ENCODE data around the gene ADGRD2.

ADGRD2 gene

DNA sequence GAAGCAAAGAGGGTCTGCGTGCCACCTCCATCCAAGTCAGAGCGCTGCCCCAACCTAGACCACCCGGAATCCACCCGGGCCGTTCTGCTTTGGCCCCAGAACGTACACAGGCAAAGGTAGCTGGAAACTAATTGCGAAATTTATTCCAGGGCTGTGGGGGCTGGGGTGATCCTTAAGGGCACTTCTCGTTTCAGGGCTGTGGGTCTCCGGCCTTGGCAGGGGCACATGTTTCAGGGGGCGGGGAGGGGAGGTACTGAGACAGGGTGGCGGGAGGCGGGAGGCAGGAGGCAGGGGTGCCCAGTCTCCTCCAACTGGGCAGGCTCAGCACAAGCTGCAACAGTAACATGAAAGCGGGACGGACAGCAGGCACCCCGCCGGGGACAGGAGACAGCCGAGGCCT is 30.9 kb downstream of the ADGRD2 start:
- DNase-seq, result no peak

DNA sequence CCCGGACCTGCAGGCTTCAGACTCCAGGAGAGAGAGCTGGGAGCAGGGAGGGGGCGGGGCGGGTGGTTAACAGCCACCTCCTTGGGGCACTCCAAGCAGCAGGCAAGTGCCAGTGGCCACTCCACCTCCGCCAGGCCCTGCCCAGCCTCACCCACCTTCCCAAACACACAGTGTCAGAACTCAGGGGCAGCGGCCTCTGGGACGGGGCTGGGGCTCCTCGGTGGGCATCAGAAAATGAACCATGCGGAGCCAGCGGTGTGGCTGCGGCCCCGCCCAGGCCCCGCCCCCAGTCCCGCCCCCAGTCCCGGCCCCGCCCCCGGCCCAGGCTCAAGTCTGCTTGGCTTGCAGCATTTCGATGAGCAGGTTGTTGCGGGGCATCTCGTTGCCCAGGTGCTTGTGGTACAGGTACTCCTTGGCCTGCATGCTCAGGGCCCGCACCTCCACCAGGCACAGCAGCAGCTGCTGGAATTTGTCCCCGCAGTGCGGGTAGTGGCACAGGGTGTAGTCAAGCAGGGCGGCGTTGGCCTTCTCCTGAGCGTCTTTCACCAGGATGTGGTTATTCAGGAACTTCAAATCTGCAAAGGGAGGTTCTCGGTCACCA is 32.3 kb downstream of the ADGRD2 start:
- DNase-seq, result no peak

DNA sequence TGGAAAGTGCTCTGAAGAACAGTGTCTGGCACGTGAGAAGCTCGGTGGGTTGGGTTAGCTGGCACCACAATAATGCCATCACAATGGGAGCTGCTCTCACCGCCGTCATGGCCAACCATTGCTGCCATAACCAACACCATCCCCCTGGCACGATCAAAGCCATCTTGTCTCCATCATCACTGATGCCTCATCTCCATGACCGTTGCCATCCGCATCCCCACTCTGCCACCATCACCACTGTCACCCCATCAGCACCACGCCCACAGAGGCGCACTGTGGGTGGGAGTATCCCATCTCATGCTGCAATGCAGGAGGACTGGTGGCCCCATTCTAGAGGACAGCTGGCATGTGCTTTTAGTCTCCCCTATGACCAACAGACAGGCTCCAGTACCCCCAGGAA is 33.2 kb downstream of the ADGRD2 start:
- DNase-seq, result no peak

DNA sequence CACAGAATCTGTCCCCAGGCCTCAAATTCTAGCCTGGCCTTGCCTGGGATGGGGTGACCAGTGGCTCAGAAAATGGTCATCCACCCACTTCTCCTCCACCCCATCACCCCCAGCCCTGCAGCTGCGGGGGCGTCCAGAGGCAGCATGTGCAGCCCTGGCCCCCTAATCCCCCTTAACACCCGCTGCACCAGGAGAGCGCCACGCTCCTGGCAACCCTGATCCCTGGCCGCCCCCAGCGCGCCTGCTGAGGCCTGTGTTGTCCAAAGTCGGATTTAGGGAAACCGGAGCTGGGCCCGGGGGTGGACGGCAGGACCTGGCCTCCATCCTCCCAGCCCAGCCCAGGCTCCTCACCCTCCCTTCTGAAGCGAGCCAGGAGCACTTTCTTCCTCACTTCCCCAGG is 35.0 kb downstream of the ADGRD2 start:
- no peak for DNase-seq

DNA sequence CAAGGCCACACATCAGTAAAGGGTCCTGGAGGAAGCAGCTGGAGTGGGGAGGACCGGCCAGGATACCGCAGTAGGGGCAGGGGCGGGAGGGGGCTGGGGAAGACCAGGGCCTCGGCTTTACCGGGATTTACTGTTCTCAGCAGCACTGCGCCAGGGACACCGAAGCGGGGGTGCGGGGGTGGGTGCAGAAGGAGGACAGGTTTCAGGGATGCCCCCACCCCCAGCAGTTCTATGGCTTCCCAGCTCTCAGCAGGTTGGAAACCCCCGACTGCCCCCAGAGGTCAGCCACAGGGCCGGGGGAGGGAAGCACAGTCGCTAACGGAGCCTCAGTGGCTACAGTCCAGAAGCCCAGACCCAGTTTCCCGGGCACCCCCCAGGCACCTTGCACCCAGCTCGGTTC is 35.7 kb downstream of the ADGRD2 start:
- no peak for DNase-seq

DNA sequence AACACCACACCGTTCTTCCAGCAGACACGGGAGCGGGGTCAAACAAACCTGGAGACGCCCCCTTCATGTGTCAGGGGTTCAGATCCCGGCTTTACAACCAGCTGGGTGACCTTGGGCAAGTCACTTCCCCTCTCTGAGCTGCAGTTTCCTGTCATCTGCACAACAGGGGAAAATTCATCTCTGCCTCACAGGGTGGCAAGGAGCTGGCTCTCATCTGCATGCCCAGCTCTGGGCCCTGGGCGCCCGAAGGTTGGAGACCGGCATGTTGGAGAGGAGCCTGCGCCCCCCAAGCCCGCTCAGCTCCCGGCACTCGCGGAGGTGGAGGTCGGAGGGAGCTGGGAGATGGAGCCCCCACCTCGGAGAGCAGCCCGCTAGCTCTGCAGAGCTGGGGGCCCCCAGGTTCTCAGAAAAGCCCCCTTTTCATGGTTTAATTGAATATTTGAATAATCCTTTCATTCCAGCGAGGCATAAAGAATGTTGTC is 36.6 kb downstream of the ADGRD2 start:
- no peak for DNase-seq

DNA sequence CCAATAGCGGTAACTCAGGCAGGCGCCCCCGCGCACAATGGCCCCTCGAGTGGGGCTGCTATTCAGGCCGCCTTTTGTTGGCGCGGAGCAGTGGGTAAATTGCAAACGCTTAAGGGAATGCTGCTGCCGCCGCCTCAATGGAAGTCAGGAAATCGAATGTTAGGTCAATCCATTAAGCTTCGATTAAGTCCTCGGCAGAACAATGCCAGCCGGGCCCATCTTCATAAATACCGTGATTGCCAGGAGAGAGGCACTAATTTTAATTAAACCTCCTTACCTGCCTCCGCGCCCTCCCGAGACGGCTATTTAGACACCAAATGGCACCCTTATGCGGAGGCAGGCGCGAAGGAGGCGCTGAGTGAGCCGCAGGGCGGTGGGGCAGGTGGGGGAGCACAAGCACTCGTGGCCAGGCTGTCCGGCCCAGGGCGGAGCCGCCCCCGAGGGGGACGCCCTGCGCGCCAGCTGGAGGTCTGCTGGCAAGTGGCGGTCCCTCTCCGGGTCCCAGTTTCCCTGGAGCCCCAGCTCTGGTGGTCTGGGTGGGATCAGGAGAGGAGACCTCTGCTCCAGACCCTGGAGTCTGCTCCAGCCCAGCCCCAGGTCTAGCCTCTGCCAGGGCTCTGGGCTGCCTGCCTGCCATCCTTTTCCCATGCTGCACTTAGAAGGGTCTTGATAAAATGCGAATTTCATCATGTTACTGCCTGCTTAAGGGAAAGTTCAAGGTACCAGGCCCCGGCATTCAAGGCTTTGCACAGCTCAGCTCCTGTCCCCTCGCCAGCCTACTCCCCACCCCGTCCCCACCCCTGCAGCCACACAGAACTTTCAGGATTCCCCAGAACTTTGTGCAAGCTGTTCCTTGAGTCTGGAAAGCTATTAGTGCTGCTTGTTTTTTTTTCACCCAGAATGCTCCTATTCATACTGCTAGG is 37.3 kb downstream of the ADGRD2 start:
- no peak for DNase-seq

DNA sequence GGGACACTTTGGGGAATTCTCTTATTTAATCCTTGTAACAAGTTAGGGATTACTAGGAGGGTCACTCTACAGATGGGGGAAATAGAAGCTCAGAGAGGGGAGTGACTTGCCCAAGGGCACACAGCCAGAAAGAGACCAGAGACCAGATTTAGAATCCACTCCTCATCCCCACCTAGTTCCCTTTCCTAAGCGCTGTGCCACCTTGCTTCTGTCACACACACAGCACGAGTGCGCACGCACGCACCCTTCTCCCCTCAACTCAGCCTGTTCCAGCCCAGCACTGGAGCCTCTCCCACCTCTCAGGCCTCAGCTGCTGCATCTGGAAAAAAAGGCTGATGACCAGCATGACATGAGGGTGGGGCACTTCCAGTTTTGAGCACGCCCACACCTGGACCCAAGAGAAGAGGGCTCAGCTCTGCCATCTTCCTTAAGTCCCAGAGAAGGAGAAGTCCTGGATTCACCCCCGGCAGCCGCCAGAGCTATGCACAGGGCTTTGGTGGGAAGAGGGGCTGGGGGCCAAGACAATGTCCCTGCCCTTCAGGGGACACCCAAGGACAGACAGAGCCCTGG is 38.5 kb downstream of the ADGRD2 start:
- no peak for DNase-seq

DNA sequence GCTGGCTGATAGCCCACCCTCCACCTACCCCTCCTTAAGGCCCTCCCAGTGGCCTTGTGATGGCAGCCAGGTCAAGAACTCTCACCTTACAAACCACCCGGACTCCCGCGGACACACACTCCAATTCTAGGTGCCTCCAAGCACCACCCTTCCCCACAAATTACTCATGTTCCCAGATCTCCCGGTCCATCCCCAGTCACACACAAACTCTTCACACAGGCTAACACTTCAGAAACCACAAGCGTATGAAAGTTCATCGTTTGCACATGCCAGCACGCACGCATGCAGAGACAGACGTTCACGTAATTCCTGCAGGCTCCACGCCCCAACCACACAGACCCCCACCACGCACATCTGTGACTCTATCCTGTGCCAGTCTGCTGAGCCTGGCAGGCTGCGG is 39.0 kb downstream of the ADGRD2 start:
- DNase-seq, result no peak

DNA sequence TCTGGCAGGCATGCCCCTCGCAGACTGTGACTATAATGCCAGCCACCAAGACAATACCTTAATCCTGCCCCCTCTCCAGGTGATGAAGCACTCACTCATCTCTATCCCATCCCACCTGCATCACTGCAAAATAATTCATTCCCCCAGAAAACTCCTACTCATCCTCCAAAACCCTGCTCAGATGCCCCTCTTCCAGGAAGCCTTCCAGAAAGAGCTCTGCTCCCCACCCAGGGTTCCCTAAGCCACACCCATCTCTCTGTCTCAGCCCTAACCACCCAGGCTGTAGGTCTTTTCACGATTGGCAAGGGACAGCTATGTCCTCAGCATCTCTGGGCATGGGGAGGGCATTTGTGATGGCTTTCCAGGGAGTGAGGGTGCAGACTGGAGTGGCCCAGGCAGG is 39.8 kb downstream of the ADGRD2 start:
- DNase-seq, result no peak

DNA sequence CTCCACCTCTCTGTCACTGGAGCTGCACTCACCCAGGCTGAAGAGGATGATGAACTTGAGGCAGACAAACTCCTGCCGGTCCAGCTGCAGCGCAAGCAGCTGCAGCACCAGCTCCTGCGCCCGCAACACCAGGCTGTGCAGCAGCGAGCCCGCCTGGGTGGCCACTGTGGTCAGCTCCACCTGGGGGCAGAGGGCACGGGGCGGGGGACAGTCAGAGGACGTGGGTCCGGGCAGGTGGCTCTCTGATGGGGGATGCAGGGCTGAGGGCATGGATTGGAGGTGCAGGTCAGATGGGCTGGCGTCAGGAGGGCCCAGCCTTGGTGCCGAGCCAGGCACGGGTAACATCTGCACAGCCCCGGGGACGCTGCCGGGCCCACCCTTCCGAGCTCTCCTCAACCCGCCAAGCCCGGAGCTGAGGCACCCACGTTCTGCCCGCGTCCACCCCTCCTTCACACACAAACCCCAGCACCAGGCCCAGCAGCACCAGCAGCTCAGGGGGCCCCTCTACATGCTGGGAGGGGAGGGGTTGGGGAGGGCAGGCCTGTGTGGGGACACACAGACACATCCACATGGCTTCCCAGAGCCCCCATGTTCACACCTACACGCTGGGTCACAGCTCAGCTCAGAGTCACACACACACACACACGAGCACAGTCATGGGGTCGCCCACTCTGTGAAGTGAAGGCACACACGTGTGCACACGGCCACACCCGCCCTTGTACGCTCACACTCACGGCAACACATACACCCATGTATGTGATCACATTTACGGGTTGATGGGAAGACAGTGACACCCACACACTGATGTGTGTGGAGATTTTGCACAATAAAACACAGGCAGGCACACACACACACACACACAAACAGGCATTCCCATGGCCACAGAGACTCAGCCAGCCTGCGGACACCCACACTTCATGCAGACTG is 41.1 kb downstream of the ADGRD2 start:
- DNase-seq, result no peak

DNA sequence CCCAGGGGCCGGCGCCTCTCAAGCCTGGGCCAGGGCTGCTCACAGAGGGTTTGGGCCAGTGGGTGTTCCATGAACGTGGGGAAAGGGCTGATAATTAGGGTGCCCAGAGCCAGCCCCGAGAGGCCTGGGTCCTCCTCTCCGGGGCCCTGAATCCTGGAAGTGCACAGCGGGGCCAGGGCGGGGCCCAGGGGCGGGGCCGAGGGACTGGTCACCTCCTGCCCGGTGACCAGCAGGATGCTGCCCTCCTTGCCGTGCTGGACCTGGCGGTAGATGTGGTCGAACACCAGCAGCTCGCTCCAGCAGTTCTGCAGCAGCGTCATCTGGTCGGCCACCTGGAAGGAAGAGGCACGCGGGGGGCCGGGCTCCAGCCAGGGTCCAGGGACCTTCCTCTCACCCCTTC is 42.6 kb downstream of the ADGRD2 start:
- no peak for DNase-seq

DNA sequence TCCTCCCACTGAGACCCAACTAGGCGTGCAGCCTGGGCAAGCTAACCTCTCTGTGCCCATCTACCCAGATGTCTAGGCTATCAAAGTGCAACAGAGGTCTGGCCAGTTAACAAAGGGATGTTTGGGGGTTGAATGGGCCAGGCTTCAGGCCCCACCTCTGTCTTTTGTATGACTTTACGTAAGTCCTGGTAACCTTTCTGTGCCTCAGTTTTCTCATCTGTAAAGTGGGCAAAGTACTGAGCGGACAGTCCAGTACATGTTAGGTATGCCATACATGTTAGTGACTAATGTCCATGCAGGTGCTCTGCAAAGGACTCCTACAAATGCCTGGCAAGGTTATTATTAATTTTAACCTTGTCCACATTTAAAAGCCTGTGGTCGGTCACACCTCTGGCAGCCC is 43.0 kb downstream of the ADGRD2 start:
- DNase-seq, result no peak

DNA sequence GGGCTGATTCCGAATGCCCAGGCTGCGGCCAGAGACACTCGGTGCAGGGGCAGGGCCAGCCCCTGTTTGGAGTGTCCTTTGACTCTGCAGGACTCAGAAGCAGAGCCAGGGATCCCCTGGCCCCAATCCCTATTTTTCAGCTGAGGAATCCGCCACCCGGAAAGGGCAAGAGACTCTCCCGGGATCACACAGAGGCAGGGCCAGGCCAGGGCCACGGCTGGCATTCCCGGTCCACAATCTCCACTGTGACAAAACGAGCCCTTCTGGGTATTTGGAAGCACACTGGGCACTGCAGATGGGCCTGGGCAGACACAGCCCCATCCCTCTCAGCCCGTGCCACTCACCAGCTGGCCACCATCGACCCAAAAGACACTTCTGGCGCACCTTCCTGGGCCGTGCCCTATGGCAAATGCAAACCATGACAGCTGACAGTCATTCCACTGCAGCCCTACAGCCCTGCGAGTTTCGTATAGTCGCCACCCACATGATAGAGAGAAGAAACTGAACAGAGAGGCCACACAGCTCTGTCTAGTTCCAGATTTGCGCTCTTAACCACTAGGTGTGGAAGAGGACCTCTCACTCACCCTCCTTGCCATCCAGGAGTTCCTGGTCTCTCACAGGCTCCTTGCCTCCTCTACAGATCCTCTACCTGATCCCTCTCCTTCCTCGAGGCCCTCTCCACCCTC is 43.7 kb downstream of the ADGRD2 start:
- no peak for DNase-seq

DNA sequence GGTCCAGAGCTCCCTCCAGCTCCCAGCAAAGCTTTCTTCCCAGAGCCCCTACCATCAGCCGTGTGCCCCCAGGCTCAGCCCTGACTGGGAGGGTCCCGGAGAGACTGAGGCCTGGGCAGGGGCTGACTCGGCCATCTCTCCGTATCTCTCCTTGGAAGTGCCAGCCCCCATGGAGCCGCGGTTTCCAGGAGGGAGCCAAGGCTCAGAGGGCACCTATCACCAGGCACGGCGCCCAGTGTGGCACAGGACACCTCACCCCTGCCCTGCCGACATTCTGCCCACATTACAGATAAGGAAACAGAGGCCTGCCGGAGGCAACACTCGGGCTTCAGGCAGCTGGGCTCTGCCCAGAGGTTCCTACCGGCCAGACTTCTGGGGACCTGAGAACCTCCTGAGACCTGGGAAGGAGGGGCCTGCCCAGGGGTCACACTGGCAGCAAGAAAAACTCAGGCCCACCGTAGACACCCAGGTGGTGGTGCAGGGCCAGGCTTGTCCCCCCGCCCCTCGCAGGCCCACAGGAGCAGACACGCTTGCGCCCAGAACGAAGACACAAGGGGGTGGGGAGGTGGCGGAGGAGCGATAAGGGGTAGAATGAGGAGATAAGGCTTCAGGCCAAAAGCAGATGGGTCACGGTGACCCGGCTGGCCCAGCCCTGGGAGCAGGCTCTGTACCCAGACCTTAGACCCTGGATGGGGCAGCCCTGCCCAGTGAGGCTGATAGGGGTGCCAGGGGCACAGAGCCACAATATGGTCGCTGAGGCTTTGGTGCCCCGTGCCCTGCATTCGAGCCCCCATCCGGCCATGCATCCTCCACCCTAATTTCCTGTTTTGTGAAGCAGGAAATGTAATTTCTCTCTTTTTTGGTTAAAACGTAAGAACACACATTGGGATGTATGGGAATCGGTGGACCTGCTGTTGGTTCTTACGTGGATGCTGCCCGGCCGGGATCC is 45.1 kb downstream of the ADGRD2 start:
- no peak for DNase-seq

DNA sequence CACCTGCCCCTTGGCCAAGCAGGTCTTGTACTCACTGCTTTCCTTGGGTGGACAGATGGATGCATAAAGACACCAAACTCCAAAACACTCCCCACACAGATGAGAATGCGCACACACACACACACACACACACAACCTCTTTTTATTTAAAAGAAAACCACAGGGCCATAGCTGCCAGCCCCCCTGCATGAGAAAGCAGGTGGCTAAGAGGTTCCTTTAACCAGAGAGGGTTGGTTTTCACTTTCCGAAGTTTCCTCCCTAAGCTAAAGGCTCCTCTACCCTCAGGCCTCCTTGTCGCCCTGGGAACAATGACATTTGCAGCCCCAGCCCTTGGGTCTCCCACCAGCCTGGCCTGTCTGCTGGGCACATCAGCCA is 45.8 kb downstream of the ADGRD2 start:
- no peak for DNase-seq

DNA sequence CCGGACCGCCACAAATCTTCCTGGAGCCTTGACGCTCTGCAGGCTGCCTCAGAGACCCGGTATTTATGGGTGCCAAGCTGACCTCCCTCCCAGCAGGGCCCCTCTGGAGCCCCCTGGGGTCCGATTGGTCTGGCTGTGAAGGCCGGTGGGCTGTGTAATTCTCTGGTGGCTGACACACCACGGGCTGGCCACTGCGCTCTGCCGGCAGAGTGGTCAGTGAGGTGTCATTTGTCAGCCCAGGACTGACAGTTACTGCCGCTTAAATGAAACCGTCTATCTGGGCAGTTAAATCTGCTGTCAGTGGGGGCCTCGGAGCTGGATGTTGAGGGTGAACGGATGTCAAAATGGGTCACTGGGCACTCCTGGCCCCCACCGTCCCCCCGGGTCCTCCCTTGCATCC is 46.2 kb downstream of the ADGRD2 start:
- DNase-seq, result no peak

DNA sequence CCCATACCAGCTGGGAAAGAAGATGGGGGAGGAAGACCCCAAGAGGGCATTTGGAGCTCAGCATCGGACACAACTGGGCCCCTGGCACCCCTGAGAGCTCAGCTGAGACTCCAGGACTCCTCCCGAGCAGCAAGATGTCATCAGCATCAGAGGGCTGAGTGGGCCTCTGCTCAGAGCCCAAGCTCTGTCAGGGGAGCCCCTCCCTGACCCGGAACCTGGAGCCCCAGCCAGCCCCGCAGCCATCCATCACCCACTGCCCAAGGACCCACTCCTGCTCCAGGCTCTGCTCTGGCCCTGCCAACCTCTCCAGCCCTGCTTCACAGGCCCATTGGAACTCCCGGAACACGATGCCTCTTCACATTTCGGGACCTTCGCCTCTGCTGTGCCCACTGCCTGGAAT is 47.2 kb downstream of the ADGRD2 start:
- DNase-seq, result no peak

DNA sequence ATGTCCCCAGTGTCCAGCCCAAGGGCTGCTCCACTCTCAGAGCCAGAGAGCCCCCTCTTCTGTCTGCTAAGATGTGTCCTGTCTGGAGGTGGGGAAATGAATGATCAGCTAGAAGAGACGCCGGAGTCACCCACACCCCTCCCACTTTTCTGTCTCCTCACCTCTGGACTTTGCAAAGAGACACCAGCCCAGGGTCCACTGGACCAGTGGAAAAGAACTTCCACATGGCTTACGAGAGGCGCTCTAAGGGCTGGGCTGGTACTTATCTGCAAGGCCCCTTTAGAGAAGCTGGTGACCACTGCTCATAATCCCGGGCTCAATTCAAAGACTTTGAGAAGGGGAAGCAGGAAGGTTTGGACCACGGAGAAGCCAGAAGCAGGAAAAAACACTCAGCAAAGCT is 47.8 kb downstream of the ADGRD2 start:
- DNase-seq, result no peak

DNA sequence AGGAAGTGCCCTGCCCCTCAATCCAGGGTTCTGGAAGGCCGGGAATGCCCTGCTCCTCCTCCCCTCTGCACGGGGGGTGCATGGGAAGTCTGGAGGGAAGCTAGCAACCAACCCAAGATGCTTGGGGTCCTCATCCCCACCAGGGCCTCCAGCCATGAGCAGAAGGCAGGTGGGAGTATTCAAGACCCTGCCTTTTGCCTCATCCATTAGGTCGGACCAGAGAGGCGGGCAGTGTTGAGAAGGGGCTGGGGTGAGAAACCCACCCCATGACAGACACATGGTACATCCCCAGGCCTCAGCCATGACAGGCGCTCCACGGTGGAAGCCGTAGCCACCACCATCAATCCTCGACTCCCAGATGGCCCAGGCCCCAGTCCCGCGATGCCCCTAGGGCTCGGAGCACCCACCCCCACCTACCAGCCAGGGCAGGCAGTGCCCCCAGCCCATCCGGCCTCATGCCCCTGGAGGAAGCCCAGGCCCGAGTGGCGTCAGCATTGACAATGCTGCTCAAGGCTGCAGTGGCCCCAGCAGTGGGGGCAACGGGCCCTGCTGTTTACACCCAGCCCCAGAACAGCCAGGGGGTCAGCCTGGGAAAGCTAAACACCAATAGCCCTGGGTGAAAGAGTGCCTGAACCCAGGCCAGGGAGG is 48.4 kb downstream of the ADGRD2 start:
- DNase-seq, result no peak

DNA sequence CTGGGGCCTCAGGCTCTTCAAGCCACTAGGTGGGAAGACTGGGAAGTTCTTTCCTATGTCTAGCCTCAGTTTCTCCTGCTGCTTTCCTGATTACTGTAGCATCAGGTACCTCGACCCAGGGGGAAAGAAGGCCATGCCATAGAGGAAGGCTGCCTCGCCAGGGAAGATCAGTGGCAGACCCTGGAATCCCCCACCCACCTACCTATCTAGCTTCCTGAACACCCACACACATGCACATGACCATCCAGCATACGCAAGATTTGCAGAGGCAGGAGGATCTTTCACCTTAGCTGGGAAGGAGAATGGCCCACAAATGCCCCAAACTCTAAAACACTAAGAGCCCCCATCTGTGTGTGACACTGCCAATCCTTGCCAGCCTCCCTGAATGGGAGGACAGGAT is 49.0 kb downstream of the ADGRD2 start:
- no peak for DNase-seq
